Right kidney (tissue), 1 donor: Measurements from ENCODE around the gene ABCG4.
"Not testable (repeated sequence)": the region's sequence is repeated elsewhere in the genome, so short reads cannot be mapped to it uniquely, and the experiment has no call there.

Experiments
- DNase-seq: peaks from one replicate; pipeline ENCODE4 v3.0.0-alpha.2; 2016

Gene ABCG4

GRCh38 chr11:119181677-119182412, 33.0 kb downstream of the ABCG4 start:
- no peak for DNase-seq

- DNase-seq, result not testable (repeated sequence)
Measured at GRCh38 chr11:119184399-119184798, 35.5 kb downstream of the ABCG4 start.

GRCh38 chr11:119185981-119186634, 37.3 kb downstream of the ABCG4 start:
- DNase-seq, result no peak

GRCh38 chr11:119187123-119187892, 38.5 kb downstream of the ABCG4 start:
- no peak for DNase-seq

GRCh38 chr11:119188067-119188466, 39.2 kb downstream of the ABCG4 start:
- DNase-seq, result no peak

GRCh38 chr11:119188887-119189286, 40.0 kb downstream of the ABCG4 start:
- no peak for DNase-seq

GRCh38 chr11:119189393-119189792, 40.5 kb downstream of the ABCG4 start:
- DNase-seq, result no peak

GRCh38 chr11:119190531-119190930, 41.7 kb downstream of the ABCG4 start:
- no peak for DNase-seq

- not testable (repeated sequence) for DNase-seq
Measured at GRCh38 chr11:119191265-119191664, 42.4 kb downstream of the ABCG4 start.

GRCh38 chr11:119192111-119192510, 43.3 kb downstream of the ABCG4 start:
- no peak for DNase-seq

GRCh38 chr11:119193001-119193400, 44.1 kb downstream of the ABCG4 start:
- DNase-seq, result no peak

GRCh38 chr11:119193626-119194025, 44.8 kb downstream of the ABCG4 start:
- no peak for DNase-seq

GRCh38 chr11:119194811-119195440, 46.1 kb downstream of the ABCG4 start:
- DNase-seq, result no peak

GRCh38 chr11:119195680-119196079, 46.8 kb downstream of the ABCG4 start:
- no peak for DNase-seq

GRCh38 chr11:119196833-119197483, 48.1 kb downstream of the ABCG4 start:
- peak; percentile 53 for DNase-seq

GRCh38 chr11:119198925-119199324, 50.1 kb downstream of the ABCG4 start:
- DNase-seq, result no peak

- DNase-seq, result not testable (repeated sequence)
Measured at GRCh38 chr11:119201236-119201635, 52.4 kb downstream of the ABCG4 start.

GRCh38 chr11:119202554-119202953, 53.7 kb downstream of the ABCG4 start:
- DNase-seq, result no peak

- no peak for DNase-seq
Measured at GRCh38 chr11:119204066-119204465, 55.2 kb downstream of the ABCG4 start.

GRCh38 chr11:119205080-119205479, 56.2 kb downstream of the ABCG4 start:
- no peak for DNase-seq

GRCh38 chr11:119205574-119206510, 57.0 kb downstream of the ABCG4 start, which contains the start of gene CBL:
Gene CBL, plus strand, starts transcription at chr11:119206339. Its CDS starts 79 bp downstream, at chr11:119206418.
- peak; percentile 100 for DNase-seq
